Endothelial cell of umbilical vein (primary cell): ENCODE data around the gene SNX33. TPM values are rescaled to one million over a fixed set of nuclear protein-coding genes. Genes with fewer than 3 reads are reported as not detected.

Experiments used
- BruUV-seq: library from RNA; stranded (reverse); fragments of 400-500 nt; replicated peaks from 2 replicates; lab custom pipeline; 2021; lab: Mats Ljungman, UMichigan
- CTCF ChIA-PET: fragments of 300-600, 350-600 bp; sonication (Branson Sonifier 250); formaldehyde crosslinking; loops from one replicate; lab custom pipeline; 2021; ENCODE audit warnings: antibody characterized with exemption, inconsistent platforms; lab: Charles Lee
- POLR2A ChIA-PET: fragments of 300-600, 350-600 bp; sonication (Branson Sonifier 250); formaldehyde crosslinking; loops from one replicate; lab custom pipeline; 2021; ENCODE audit warnings: antibody characterized with exemption, inconsistent platforms; lab: Charles Lee
- DNase-seq: peaks from one replicate; pipeline ENCODE4 v3.0.0-alpha.2; 2011; ENCODE audit warnings: low read depth, low spot score
- FAIRE-seq: peaks from 2 replicates; lab custom pipeline; 2011; peaks lifted over from hg19 to GRCh38; lab: Jason Lieb, UNC
- H2AFZ ChIP-seq: 2 replicates; pipeline ENCODE4 v1.6.0; 2012; ENCODE audit warnings: low read depth, low read length, control low read depth, inconsistent platforms
- H3K27ac ChIP-seq: 2 replicates; pipeline ENCODE4 v1.5.1; 2011; ENCODE audit warnings: low read depth, mild to moderate bottlenecking, control low read depth, low read length, moderate library complexity; ENCODE audit not compliant: insufficient read depth
- H3K27me3 ChIP-seq, 2 experiments: 2 replicates each; pipeline versions ENCODE4 v1.6.0 to v1.6.1; 2011; ENCODE audit warnings: low read length in 2 of 2, mixed read lengths in 1 of 2; ENCODE audit not compliant: control insufficient read depth in 2 of 2, insufficient read depth in 2 of 2
- H3K36me3 ChIP-seq, 2 experiments: 2 replicates in 1 of 2; 3 replicates in 1 of 2; pipeline ENCODE4 v1.5.1; 2011; ENCODE audit warnings: low read length in 2 of 2, mild to moderate bottlenecking in 1 of 2, moderate library complexity in 1 of 2; ENCODE audit not compliant: control insufficient read depth in 2 of 2, insufficient read depth in 2 of 2; ENCODE audit errors: extremely low read depth in 1 of 2
- H3K4me1 ChIP-seq: 3 replicates; pipeline ENCODE4 v1.5.1; 2011; ENCODE audit warnings: mild to moderate bottlenecking, low read length; ENCODE audit not compliant: control insufficient read depth, insufficient read depth; ENCODE audit errors: extremely low read depth
- H3K4me2 ChIP-seq: 2 replicates; pipeline ENCODE4 v1.6.1; 2011; ENCODE audit warnings: low read length, control low read depth, mixed read lengths; ENCODE audit not compliant: insufficient read depth
- H3K4me3 ChIP-seq, 3 experiments: fragments of 200-600 bp in 1 of 3; sonication (generic), shearing (Covaris generic) in 1 of 3; replicated peaks in 1 of 3; 2 replicates each; pipeline ENCODE4 v1.5.1; 2011 to 2016; ENCODE audit warnings: control low read depth in 3 of 3, low read length in 3 of 3, mild to moderate bottlenecking in 2 of 3, inconsistent platforms in 1 of 3, low read depth in 1 of 3, moderate library complexity in 1 of 3; ENCODE audit not compliant: insufficient read depth in 1 of 3
- H3K79me2 ChIP-seq: 2 replicates; pipeline ENCODE4 v1.6.0; 2012; ENCODE audit warnings: low read length, inconsistent platforms; ENCODE audit not compliant: control insufficient read depth, insufficient read depth
- H3K9ac ChIP-seq: replicated peaks from 2 replicates; pipeline ENCODE3; 2011; ENCODE audit warnings: low read length, control low read depth; ENCODE audit not compliant: insufficient read depth; ENCODE audit errors: extremely low read depth
- H3K9me1 ChIP-seq: replicated peaks from 3 replicates; pipeline ENCODE4 v1.6.0; 2011; ENCODE audit warnings: mild to moderate bottlenecking, low read length; ENCODE audit not compliant: control insufficient read depth, insufficient read depth; ENCODE audit errors: extremely low read depth
- H3K9me3 ChIP-seq: replicated peaks from 2 replicates; pipeline ENCODE4 v1.5.1; 2012; ENCODE audit warnings: low read length, inconsistent platforms; ENCODE audit not compliant: control insufficient read depth, insufficient read depth
- H4K20me1 ChIP-seq: replicated peaks from 2 replicates; pipeline ENCODE3; 2011; ENCODE audit warnings: mild to moderate bottlenecking, low read length; ENCODE audit not compliant: control insufficient read depth, insufficient read depth; ENCODE audit errors: extremely low read depth
- EZH2 ChIP-seq: IDR thresholded peaks from 2 replicates; pipeline ENCODE4 v1.6.1; 2012; ENCODE audit warnings: borderline replicate concordance, low read depth, mild to moderate bottlenecking, moderate library complexity, low read length, inconsistent platforms; ENCODE audit not compliant: severe bottlenecking
- FOS ChIP-seq: IDR thresholded peaks from 2 replicates; pipeline ENCODE4 v1.6.1; 2011; ENCODE audit warnings: mild to moderate bottlenecking, low read length, moderate library complexity, borderline replicate concordance; ENCODE audit not compliant: insufficient read depth
- GATA2 ChIP-seq: IDR thresholded peaks from 2 replicates; pipeline ENCODE4 v1.7.0; 2011; ENCODE audit warnings: low read depth, mild to moderate bottlenecking, moderate library complexity, mixed read lengths, low read length; ENCODE audit not compliant: insufficient read length, insufficient read depth
- JUN ChIP-seq: IDR thresholded peaks from 2 replicates; pipeline ENCODE4 v1.6.1; 2011; ENCODE audit warnings: borderline replicate concordance, low read depth; ENCODE audit not compliant: insufficient read length, insufficient read depth
- MYC ChIP-seq: IDR thresholded peaks from one replicate; pipeline ENCODE4 v1.6.1; 2011; ENCODE audit warnings: mild to moderate bottlenecking, low read depth, low read length
- POLR2A ChIP-seq: IDR thresholded peaks from 2 replicates; pipeline ENCODE4 v1.6.1; 2012; ENCODE audit warnings: low read depth, mild to moderate bottlenecking, control low read depth, low read length
- POLR2AphosphoS5 ChIP-seq: IDR thresholded peaks from 2 replicates; pipeline ENCODE4 v1.6.1; 2012; ENCODE audit warnings: low read depth, mild to moderate bottlenecking, control low read depth, low read length, moderate library complexity; ENCODE audit not compliant: insufficient read depth
- dilution Hi-C: fragments of 300-500 bp; cut with MboI; formaldehyde crosslinking; loops from one replicate; pipeline ENCODE4 v1.15.0; 2019; ENCODE audit warnings: low sequenced_read_pairs; ENCODE audit not compliant: extremely low pct_ligation_motif_present
- intact Hi-C: fragments of 100-400 bp; cut with micrococcal nuclease; formaldehyde crosslinking; loops from one replicate; pipeline ENCODE4 v1.10.0; 2022
- polyA plus RNA-seq, 4 experiments: library from polyadenylated mRNA; depleted of rRNA in 3 of 4; stranded (reverse) in 3 of 4; unstranded in 1 of 4; fragments of >200 nt; gene quantifications; 2 replicates each; pipeline versions ENCODE4 v1.2.1 to v1.2.3, GENCODE V29; 2011 to 2012; ENCODE audit warnings: missing spikeins in 1 of 4
- total RNA-seq: library from RNA; stranded (reverse); gene quantifications from 2 replicates; pipeline ENCODE4 v1.2.3, GENCODE V29; 2021
- TF ChIP-seq, protein P1 (sequence below): IDR thresholded peaks from 2 replicates; pipeline ENCODE4 v1.6.1; 2011; ENCODE audit not compliant: insufficient read depth, insufficient read length
- TF ChIP-seq, protein P2 (sequence below), 2 donors: IDR thresholded peaks; 1 replicate in 1 of 2; 2 replicates in 1 of 2; pipeline ENCODE4 v1.5.1; 2011; ENCODE audit warnings: low read length in 2 of 2, mild to moderate bottlenecking in 2 of 2, moderate library complexity in 2 of 2, control low read depth in 1 of 2, inconsistent platforms in 1 of 2, low read depth in 1 of 2; ENCODE audit not compliant: insufficient read depth in 1 of 2; ENCODE audit errors: extremely low read depth in 1 of 2

Gene SNX33
- total and polyA plus RNA-seq, 2 donors (not counting 3 experiments of a cell fraction or from before 2014, with no cell fraction given) = 7.9 to 12.6 TPM

DNA sequence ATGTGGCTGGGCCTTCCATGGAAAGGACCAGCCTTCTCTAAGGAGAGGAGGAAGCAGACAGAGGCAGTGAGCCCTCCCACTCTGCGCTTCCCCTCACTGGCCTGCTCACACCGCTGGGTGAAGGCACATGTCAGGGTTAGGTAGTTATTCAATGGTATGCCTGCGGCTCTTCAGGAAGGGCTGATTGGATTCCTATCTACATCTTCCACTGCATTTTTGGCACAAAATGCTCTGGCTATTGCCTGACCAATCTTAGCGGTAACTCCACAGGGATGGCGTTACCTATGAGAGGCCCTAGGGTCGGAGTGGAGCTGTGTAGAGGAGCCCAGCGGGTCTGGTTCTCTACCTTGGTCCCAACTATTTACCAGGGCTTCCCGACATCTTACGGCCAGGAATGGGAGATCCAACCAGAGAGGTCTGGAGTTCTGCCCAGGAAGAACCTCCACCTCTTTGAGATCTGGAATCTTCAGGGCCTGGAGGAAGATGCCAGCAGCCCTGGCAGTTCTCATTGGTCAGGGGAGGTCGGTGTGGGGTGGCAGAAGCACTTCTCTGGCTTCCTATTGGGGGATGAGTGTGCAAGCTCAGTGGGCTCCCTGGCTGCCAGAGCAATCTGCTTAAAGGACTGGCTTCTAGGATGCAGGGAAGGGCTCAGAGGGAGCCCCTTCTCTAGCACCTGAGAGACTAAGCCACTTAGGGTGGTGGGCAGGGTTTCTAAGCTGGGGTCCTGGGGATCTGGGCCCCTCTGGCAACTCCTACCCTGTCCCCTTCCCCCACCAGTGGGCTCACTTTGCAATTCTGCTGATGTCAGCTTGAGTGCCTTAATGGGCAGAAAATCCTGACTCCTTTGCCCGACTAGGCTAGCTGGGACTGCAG is 24.3 kb downstream of the SNX33 start:
- dilution Hi-C loops = no loop called here
- BruUV-seq = no TSS peak

GRCh38 chr15:75672646-75673425 is 25.1 kb downstream of the SNX33 start:
- ChIA-PET CTCF (interaction anchor here (0.6 to 2.2 kb wide), 8 partner anchors 9 to 47 kb away, joined by 3 to 8 read pairs (median 3); partner anchors contain the start of genes SNUPN and SNX33), POLR2A (no interaction called here)
- DNase-seq = peak; percentile 15
- Histone ChIP-seq H3K36me3 (no peaks in the 10 kb centered on the region), H3K9ac (no peak overlapping the region), H4K20me1 (no peaks in the 10 kb centered on the region), H2AFZ (no peak overlapping the region), H3K27ac (no peak overlapping the region), H3K4me1 (no peaks in the 10 kb centered on the region), H3K79me2 (no peaks in the 10 kb centered on the region), H3K9me1 (no peaks in the 10 kb centered on the region), H3K4me3 (no peak overlapping the region), H3K4me2 (no peak overlapping the region), H3K9me3 (no peaks in the 10 kb centered on the region), H3K27me3 (peaks cover 0 to 2% of the 10 kb centered on the region in 2 experiments)
- intact Hi-C loops = no loop called here
- dilution Hi-C loops = no loop called here
- TF ChIP-seq, protein P1, sequence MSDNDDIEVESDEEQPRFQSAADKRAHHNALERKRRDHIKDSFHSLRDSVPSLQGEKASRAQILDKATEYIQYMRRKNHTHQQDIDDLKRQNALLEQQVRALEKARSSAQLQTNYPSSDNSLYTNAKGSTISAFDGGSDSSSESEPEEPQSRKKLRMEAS = no peak
- no peak for TF ChIP-seq POLR2AphosphoS5
- no peak for TF ChIP-seq MYC
- no peak for TF ChIP-seq FOS
- TF ChIP-seq EZH2 = no peak
- no peak for TF ChIP-seq GATA2
- TF ChIP-seq POLR2A = no peak
- no peak for TF ChIP-seq JUN
- TF ChIP-seq, protein P2, sequence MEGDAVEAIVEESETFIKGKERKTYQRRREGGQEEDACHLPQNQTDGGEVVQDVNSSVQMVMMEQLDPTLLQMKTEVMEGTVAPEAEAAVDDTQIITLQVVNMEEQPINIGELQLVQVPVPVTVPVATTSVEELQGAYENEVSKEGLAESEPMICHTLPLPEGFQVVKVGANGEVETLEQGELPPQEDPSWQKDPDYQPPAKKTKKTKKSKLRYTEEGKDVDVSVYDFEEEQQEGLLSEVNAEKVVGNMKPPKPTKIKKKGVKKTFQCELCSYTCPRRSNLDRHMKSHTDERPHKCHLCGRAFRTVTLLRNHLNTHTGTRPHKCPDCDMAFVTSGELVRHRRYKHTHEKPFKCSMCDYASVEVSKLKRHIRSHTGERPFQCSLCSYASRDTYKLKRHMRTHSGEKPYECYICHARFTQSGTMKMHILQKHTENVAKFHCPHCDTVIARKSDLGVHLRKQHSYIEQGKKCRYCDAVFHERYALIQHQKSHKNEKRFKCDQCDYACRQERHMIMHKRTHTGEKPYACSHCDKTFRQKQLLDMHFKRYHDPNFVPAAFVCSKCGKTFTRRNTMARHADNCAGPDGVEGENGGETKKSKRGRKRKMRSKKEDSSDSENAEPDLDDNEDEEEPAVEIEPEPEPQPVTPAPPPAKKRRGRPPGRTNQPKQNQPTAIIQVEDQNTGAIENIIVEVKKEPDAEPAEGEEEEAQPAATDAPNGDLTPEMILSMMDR (IDR thresholded peaks at IDR 0.05; ENCODE audit: extremely low read depth in 1 of 2, insufficient read depth in 1 of 2, low read depth in 1 of 2, low read length in 2 of 2) = no peak
- BruUV-seq = no TSS peak
- no peak for FAIRE-seq

More for the DNA sequence above, 24.3 kb downstream of the SNX33 start:
- Histone ChIP-seq H3K79me2 (no peaks in the 10 kb centered on the region), H3K36me3 (no peaks in the 10 kb centered on the region), H3K4me3 (no peak overlapping the region), H4K20me1 (no peaks in the 10 kb centered on the region), H3K9ac (no peak overlapping the region), H3K4me1 (peaks cover 6% of the 10 kb centered on the region), H3K27ac (no peak overlapping the region), H3K27me3 (no peaks in the 10 kb centered on the region), H2AFZ (no peak overlapping the region), H3K9me3 (no peaks in the 10 kb centered on the region), H3K4me2 (no peak overlapping the region), H3K9me1 (no peaks in the 10 kb centered on the region)
- intact Hi-C loops = no loop called here
- DNase-seq (no peak), FAIRE-seq (no peak)
- CTCF ChIA-PET = interaction anchor here (1.2 to 2.2 kb wide), 5 partner anchors 10 to 46 kb away, joined by 3 to 8 read pairs (median 4); partner anchors contain the start of genes SNUPN and SNX33
- TF ChIP-seq POLR2A (no peak), GATA2 (no peak)
- POLR2A ChIA-PET = no interaction called here
